GM12874 (cell line): Measurements from ENCODE around the gene CPEB3.

ENCODE experiments used
- CTCF ChIP-seq: IDR thresholded peaks from 2 replicates; pipeline ENCODE4 v1.5.1; 2011; ENCODE audit warnings: low read depth, mild to moderate bottlenecking, control low read depth, low read length, moderate library complexity; ENCODE audit not compliant: insufficient read depth

CPEB3 gene

GRCh38 chr10:92305133-92306072 lies 14.5 kb upstream of the CPEB3 start:
- TF ChIP-seq CTCF: no peak

- TF ChIP-seq CTCF: no peak
Observed at GRCh38 chr10:92304061-92304460, 13.2 kb upstream of the CPEB3 start.

GRCh38 chr10:92303096-92303495 lies 12.2 kb upstream of the CPEB3 start:
- no peak for TF ChIP-seq CTCF

GRCh38 chr10:92298487-92298886 lies 7.6 kb upstream of the CPEB3 start:
- no peak for TF ChIP-seq CTCF

- TF ChIP-seq CTCF: peak; percentile 55
Observed at GRCh38 chr10:92291921-92292845, 1.3 kb upstream of the CPEB3 start.

GRCh38 chr10:92291616-92291865 lies 663 bp upstream of the CPEB3 start:
- TF ChIP-seq CTCF: no peak

GRCh38 chr10:92290076-92290836 lies 622 bp downstream of the CPEB3 start:
- no peak for TF ChIP-seq CTCF
